ENCODE results near the gene PRPSAP2. TPM values are rescaled to one million over a fixed set of nuclear protein-coding genes. Genes with fewer than 3 reads are reported as not detected.
A peak's percentile ranks its signal among the peaks of the same experiment; 100 is the strongest.

The PRPSAP2 gene
- total RNA-seq, 2 donors from 2014 or later = 34.8 to 35.9 TPM

DNA sequence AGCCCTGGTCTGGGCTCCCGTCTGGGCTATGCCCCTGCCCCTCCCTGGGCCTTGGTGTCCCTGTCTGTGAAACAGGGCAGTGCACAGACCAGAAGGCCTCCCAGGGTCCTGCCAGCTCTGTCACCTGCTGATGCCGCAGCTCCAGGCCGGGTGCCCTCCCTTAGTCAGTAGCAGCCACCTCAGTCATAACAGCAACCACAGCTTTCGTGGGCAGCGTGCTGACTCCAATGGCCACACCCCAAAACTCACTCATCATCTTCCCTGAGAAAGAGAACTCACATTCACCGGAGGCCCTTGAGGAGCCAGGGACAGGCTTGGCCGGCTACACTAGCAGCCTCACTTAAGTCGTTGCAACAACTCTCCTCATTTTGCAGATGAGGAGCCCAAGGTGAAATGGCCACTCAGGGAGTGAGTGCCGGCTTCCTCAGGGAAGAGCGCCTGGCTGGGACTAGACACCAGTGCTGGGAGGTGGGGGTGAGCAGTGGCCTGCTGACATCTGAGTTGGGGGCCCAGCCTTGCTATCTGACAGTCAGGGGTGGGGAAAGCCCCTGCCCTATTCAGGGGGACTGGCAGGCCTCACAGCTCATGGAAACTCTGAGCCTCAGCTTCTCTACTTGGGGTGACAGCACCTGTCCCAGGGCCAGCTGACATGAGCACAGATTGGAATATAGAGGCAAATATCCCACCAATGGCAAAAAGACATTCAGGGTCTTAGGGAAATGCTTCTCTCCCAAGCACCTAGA is 116.6 kb downstream of the PRPSAP2 start:
- Histone ChIP-seq H3K9ac (ENCODE audit: low read depth in 2 of 2, low read length in 2 of 2) (peak overlapping the region; percentile 41 to 79), H3K9me3 (no peaks in the 10 kb centered on the region), H3K27ac (peak overlapping the region; percentile 44), H3K4me3 (no peak overlapping the region), H3K4me1 (peaks cover 3% of the 10 kb centered on the region), H3K36me3 (no peaks in the 10 kb centered on the region), H3K27me3 (no peaks in the 10 kb centered on the region)
- no peak for TF ChIP-seq CTCF (IDR thresholded peaks at IDR 0.05)
- intact Hi-C loops (cut with DNase I) = no loop called here
- DNase-seq = no peak

- no peak for TF ChIP-seq CTCF (IDR thresholded peaks at IDR 0.05)
- no peak overlapping the region for H3K4me3 ChIP-seq
- intact Hi-C loops (cut with DNase I) = no loop called here
- DNase-seq = no peak
- H3K27ac ChIP-seq = peak overlapping the region; percentile 44
- no peaks in the 10 kb centered on the region for H3K27me3 ChIP-seq
- no peaks in the 10 kb centered on the region for H3K36me3 ChIP-seq
- no peaks in the 10 kb centered on the region for H3K9me3 ChIP-seq
- H3K4me1 ChIP-seq = peaks cover 4% of the 10 kb centered on the region
- no peak overlapping the region for H3K9ac ChIP-seq (ENCODE audit: low read depth in 2 of 2, low read length in 2 of 2)
Observed at GRCh38 chr17:18975597-18975996, 117.7 kb downstream of the PRPSAP2 start.

DNA sequence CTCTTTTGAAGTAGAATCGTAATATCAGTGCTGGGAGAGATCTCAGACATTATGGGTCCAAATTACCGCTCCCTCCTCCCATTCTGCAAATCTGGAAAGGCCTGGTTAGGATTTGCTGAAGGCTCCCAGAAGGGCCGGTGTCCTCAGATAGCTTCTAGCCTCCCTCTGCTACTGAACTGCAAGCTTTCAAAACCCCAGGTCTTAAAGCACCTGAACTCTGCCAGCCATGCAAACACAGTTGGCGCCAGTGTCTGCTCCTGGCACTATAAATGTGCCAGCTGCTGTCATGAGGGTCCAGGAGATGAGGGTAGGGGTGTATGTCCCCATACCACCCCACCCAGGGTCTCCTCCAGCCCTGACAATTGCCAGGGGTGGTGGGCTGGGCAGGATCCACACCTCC is 118.3 kb downstream of the PRPSAP2 start:
- Histone ChIP-seq H3K4me1 (peaks cover 9% of the 10 kb centered on the region), H3K27ac (peak overlapping the region; percentile 44), H3K36me3 (no peaks in the 10 kb centered on the region), H3K9ac (ENCODE audit: low read depth in 2 of 2, low read length in 2 of 2) (peak overlapping the region in 1 of 2 donors; percentile 68), H3K4me3 (no peak overlapping the region), H3K9me3 (no peaks in the 10 kb centered on the region), H3K27me3 (no peaks in the 10 kb centered on the region)
- no peak for DNase-seq
- intact Hi-C loops (cut with DNase I) = no loop called here
- no peak for TF ChIP-seq CTCF (IDR thresholded peaks at IDR 0.05)

DNA sequence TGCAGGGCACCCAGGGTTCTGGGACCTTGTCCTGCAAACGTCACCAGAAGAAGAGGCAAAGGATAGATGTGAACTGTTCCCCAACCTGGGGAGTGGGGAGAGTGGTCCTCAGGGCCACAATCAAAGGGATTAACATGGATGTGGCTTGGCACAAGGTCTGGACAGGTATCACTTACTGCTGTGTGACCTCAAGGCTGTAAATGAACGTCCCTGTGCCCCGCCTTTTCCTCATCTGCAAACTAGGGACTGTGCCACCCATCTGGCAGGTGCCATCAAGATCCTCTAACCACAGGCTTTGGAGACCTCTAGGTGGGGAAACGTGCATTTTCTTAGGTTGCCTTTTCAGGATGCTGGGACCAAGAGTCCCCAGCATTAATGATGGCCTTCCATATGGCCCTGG is 119.1 kb downstream of the PRPSAP2 start:
- H3K36me3 ChIP-seq = no peaks in the 10 kb centered on the region
- peaks cover 12% of the 10 kb centered on the region for H3K4me1 ChIP-seq
- DNase-seq = peak; percentile 60
- no peak for TF ChIP-seq CTCF (IDR thresholded peaks at IDR 0.05)
- no peaks in the 10 kb centered on the region for H3K9me3 ChIP-seq
- no peak overlapping the region for H3K4me3 ChIP-seq
- H3K27ac ChIP-seq = no peak overlapping the region
- intact Hi-C loops (cut with DNase I) = no loop called here
- peak overlapping the region in 1 of 2 donors; percentile 68 for H3K9ac ChIP-seq (ENCODE audit: low read depth in 2 of 2, low read length in 2 of 2)
- H3K27me3 ChIP-seq = no peaks in the 10 kb centered on the region

DNA sequence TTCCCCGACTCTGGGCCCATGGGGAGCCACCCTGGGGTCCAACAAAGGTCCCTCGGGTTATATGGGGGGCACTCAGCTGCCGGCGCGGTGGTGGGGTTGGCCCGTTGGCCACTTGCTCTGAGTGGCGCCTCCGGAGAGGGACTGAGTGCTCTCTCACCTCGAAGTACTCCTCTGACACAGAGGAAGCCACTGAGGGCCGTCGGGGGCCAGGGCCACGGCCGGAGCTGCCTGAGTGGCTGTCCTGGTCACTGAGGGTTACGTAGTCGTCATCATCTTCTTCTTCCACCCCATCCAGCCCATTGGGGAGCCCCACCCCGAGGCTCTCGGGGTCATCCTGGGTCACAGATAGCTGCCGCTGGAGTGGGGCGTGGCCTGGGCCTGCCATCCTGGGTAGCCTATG is 119.7 kb downstream of the PRPSAP2 start:
- H3K9ac ChIP-seq (ENCODE audit: low read depth in 2 of 2, low read length in 2 of 2) = no peak overlapping the region
- H3K27ac ChIP-seq = no peak overlapping the region
- intact Hi-C loops (cut with DNase I) = no loop called here
- H3K36me3 ChIP-seq = no peaks in the 10 kb centered on the region
- H3K27me3 ChIP-seq = no peaks in the 10 kb centered on the region
- TF ChIP-seq CTCF (IDR thresholded peaks at IDR 0.05) = no peak
- peaks cover 12% of the 10 kb centered on the region for H3K4me1 ChIP-seq
- DNase-seq = no peak
- no peaks in the 10 kb centered on the region for H3K9me3 ChIP-seq
- H3K4me3 ChIP-seq = no peak overlapping the region

Measured in colonic mucosa (tissue), 4 donors.